HTR-8/SVneo (cell line): ENCODE measurements around the gene ZP4.
"Not testable (repeated sequence)": the region's sequence is repeated elsewhere in the genome, so short reads cannot be mapped to it uniquely, and the experiment has no call there.

ENCODE experiments used
- DNase-seq: peaks from one replicate; pipeline ENCODE4 v3.0.0; 2011; ENCODE audit warnings: low spot score, mixed read lengths; ENCODE audit not compliant: insufficient read length
- FAIRE-seq: peaks from 2 replicates; lab custom pipeline; 2011; peaks lifted over from hg19 to GRCh38; lab: Jason Lieb, UNC

ZP4 gene

DNA sequence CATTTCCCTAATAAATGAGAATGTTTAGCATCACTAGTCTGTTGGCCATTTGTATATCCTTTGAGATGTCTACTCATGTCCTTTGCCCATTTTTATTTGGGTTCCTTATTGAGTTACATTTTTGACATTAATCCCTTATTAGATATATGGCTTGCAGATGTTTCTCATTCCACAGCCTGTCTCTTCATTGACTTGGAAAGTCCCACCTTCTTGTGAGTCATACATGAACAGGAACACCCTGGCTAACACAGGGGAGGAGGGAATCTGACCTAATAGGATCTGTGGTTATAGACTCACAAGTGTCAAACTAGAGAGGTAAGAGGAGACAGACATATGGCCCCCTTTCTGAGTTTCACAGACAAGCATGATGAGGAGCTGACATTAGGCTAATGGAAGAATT lies 11.5 kb downstream of the ZP4 start:
- DNase-seq (peak; percentile 64), FAIRE-seq (peak; percentile 13)

DNA sequence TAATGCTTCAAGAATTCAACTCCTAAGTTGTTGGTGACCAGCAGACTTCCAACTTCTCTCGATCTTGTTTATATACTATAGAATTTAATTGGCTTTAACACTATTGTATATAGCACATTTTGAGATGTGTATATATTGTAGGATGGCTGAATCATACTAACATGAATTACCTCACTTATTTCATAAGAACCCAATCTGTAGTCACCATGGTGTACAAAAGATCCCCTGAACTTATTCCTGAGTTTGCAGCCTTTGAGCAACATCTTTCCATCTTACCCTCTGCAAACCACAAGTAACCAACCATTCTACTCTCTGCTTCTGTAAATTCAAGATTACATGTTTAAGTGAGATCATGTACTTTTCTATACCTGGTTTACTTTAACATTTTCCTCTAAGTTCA lies 12.3 kb downstream of the ZP4 start:
- no peak for DNase-seq
- no peak for FAIRE-seq

DNA sequence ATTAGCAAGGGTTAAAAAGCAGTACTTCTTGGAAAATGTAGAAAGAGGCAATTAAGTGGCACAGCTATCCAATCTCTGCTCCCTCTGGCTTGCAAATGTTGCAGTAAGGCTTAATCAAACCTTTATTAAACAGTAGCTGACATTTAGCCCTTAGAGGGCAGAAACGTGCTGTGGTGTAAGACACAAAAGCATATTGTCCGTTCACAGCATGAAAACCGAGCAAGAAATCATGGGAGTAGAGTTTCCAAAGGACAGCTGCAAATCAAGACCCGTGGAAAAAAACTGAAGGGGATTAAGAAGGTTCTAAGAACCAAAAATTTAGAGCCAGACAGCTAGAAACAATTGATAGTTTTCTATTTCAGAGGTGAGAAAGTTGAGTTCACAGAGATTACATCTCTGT lies 13.1 kb downstream of the ZP4 start:
- DNase-seq: no peak
- no peak for FAIRE-seq

DNA sequence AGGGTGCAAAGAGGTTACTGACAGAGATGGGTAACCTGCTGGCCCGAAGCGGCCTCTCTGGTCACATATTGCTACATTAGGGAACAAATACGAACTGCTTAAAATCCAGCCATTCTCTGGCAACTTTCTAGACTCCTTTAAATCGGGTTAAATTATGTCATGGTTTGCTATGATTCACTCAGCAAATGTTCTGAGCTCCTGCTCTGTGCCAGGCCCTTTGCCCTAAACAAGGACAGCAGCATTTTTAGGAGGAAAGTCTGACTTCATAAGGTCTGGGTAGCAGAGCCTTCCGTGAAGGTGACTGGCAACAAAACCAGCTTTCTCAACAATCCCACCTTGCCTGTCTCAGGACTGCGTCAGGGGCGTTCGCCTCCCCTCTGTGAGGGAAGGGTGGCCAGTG lies 15.4 kb downstream of the ZP4 start:
- no peak for FAIRE-seq
- DNase-seq: no peak

DNA sequence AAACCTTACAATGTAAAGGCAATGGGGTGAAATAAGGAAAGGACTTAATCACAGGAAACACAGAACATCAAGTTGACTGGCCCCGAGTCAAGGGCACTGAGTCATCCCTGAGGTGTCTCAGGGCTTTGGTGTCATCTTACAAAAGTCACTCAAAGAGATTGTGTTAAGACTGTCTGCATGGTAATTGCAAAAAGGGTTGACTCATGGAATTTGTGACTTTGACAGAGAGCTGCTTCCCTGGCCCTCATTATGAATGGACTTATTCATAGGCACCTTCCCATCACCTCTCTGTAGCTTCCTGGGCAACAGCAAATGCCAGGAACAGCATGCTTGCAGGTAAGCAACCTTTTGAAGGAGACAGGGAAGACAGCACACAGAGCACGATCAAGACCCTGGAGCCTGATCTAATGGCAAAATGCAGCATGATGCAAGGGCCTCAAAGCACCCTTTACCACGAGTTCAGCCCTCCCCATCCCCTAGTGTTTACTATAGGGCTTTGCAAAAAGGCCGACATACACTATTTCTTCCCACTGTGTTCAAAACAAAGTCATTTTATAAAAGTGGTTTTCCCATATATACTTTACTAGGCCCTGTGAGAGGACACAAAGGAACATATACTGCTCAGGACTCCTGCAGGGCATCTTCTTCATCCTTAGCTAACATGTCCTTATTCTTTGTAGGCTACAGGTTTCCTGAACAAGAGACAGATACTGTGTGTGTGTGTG lies 17.1 kb downstream of the ZP4 start:
- FAIRE-seq: peak; percentile 84
- DNase-seq: peak; percentile 84

DNA sequence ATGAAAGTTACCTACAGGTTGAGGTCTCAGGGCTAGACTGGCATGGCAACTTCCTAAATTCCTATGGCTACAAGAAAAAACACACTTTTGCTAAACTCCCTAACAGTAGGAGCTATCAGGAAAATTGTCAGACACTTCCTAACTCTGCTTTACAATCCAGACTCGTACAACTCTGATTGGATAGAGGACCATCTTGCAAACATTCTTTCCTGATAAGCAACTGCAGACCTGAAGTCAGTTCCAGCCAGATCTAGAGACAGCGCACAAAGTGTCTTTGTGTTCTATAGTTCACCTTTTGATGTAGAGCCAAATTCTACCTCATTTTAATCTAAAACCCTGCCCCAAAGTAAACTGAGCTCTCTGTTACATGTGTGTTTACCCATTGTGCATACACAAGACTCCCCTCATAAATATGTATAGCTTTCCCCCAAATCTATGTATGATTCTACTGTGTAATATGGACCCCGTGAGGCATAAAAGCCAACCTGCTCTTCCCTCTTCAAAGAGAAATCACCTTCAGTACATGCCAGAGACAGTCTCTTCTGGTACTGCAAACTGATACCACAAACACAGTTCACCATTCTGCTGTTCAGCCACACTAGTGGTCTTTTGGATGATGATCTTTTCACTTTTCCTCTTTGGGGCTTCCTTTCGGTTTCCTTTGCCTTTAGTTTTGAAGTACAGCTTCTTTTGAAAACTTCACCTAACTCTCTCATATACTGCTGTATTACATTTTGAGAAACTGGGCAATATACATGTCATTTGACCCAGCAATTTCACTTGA lies 21.7 kb downstream of the ZP4 start:
- DNase-seq (no peak), FAIRE-seq (no peak)

DNA sequence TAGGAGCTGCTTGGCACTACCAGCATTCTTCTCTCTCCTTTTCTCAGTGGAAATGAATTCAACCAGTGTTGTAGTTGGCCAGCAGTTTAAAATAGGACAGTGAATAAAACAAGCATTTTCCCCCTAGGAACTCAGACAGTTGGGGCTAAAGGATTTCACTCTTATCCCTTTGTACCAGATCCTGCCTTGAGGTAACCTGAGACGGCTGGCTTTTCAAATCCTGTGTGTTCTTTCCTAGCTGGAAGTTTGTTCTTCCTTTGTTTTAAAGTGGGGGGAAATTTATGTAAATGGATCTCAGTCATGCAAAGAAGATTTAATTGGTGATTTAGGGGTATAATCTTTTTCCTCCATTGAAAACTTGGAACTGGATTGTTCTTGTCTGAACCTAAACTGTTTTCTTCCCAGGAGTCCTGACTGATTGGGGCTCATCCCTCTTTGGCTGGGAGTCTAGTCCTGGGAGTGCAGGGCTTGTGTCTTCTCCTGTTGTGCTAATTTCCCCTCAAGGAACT lies 23.3 kb downstream of the ZP4 start:
- no peak for DNase-seq
- no peak for FAIRE-seq

DNA sequence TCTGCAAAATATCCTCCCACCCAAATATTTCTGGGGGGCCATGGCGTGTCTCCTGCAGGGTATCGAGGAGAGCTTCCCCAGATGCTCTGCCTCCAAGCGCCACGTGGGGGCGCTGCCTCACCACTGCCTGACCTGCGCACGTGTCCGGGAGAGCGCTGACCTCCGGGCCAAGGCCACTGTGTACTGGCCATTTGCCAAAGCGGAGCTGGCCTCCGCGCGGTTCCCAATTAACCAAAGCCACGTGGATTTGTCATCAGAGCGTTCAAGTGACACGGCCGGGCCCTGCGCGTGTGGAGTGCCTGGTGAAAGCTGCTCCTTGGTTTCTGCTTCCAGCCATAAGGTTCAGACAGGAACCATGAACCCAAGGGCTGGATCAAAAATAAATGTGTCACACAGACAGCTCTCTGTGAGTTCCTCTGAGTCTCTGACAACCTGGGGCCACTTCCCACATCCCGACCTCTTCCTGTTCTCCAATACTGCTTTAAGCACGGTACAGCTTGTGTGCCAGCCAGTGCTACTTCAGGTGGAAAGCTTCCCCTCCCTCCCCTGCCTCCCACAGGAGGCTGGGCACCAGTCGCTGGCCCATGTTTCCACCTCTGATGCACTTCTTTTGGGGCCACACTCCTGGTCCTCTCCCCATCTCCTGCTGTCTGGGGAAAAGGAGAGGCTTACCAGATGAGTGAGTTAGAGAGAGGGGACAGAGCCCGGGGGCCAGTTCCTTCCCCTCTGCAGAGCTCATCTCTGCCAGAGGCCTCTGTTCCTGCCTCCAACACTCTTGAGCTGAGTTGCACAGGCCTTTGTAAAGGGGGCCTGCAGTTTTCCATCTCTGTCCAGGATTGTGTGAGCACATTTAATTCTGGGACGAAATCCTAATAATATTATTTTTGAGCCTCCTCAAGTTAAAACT lies 26.1 kb downstream of the ZP4 start:
- DNase-seq: peak; percentile 57

DNA sequence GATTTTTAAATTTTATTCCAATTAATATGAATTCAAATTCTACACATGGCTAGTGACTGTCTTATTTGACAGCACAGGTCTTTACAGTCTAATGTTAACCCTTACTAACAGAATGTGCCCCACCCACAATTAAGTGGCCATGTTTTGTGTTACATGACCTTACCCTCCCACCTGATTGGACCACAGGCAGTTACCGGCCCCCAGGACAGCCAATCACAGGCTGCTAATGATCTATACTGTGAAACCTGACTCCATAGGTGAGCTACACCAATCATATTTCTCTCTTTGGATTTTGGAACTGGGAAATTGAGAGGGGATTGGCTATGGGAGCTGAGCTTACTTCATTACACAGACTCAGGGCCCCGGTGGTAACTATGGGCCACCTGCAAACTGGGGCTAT lies 27.5 kb downstream of the ZP4 start:
- DNase-seq: no peak
- no peak for FAIRE-seq

More for the DNA sequence above, 26.1 kb downstream of the ZP4 start:
- peak; percentile 16 for FAIRE-seq

DNA sequence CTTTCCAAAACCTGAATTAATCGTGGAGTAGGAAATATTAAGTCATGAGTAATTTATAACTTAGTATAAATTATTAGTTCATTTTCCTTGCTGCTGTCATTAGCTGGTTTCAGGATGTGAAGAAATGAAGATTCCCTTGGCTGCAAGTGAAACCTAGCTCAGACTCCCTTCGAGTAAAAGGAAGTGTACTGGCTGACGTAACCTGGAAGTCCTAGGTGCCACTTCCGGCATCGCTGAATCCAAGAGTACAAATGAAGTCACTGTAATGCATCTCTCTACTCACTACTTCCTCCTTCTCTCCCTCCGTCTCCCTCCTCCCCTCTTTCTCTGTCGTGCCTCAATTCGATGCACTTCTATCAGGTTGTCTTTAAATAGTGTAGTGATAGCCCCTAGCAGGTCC lies 28.8 kb downstream of the ZP4 start:
- no peak for FAIRE-seq
- DNase-seq: no peak

DNA sequence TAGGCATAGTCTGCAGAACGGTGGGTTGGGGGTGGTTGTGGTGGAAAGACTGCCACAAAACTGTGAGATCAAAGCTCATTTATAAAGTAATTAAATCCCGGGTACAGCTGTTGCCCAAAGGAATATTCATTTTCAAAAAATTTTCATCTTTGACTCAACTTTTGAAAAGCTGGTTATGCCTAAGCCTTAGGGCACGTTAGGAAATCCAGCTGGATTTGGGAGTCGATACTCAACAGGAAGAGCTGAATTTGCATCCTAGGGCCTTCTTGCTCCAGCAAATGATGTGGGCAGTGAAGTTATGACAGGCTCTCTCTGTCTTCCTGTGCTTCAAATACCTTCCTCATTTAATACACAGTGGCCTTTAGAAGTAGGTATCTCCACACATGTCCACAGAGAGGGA lies 31.7 kb downstream of the ZP4 start:
- DNase-seq (no peak), FAIRE-seq (no peak)

DNA sequence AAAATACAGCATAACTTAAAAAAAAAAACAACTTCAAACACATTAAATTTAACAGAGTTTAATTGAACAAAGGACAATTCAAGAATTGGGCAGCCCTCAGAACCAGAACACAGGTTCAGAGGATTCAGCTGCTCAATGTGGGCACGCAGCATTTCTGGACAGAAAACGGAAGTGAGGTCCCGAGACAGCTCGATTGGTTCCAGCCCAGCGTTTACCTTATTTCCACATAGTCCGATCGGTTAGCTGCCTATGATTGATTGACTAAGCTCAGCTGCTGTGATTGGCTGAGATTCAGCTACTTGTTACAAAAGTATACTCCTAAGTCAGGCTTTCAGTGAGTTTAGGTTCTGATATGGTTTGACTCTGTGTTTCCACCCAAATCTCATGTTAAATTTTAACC lies 33.3 kb downstream of the ZP4 start:
- no peak for DNase-seq
- FAIRE-seq: no peak

DNA sequence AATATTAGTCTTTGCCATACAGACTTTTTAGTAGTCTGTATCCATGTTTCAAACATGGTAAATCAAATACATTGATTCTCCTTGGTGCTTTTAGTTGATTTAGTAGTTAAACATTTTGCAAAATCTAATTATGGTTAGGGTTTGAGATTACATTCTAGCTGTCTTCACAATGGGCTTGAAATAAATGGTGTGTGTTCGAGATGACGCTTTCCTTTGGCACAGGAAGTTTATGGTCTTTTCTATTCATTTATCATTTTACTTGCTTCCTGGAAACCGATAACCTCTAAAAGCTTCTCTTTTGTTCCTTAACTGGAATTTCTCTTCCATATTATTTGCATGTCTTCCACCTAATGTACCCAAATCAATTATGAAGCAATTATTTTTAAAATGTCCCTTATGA lies 38.4 kb downstream of the ZP4 start:
- no peak for DNase-seq
- FAIRE-seq: no peak

DNA sequence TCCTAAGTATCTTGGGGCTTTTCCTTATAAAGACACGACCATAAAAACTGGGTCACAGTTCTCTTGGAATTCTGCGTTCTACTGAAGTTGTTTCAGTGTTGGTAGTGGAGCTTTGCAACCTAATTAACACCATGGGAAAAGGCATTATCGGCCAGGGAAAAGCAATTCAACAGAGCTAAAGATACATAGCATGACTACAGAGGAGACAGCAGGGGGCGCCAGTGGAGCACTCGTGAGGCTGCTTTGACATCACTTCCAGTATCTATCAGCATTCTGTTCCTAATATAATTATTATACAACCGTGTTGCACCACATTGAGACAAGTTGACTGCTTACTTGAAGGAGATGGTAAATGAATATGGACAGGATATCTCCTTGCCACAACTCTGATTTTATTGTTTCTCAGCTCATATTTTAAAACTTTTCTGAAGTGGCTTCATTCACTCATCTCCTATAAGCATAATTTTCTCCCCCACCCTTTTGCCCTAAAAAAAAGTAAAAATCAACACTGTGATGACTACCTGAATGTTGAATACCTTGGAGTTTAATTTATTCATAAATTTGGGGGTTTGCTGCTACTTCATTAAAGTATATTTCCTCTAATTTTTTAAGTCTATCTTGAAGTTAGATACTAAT lies 39.4 kb downstream of the ZP4 start:
- DNase-seq (peak; percentile 60), FAIRE-seq (no peak)

DNA sequence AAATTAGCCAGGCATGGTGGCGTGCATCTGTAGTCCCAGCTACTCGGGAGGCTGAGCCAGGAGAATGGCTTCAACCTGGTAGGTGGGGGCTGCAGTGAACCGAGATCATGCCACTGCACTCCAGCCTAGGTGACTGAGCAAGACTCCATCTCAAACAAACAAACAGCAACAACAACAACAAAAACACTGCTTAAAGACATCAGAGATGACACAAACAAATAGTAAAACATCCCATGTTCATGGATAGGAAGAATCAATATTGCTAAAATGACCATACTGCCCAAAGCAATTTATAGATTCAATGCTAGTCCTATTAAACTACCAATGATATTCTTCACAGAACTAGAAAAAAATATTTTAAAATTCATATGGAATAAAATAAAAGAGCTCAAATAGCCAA lies 47.2 kb downstream of the ZP4 start:
- not testable (repeated sequence) for FAIRE-seq

DNA sequence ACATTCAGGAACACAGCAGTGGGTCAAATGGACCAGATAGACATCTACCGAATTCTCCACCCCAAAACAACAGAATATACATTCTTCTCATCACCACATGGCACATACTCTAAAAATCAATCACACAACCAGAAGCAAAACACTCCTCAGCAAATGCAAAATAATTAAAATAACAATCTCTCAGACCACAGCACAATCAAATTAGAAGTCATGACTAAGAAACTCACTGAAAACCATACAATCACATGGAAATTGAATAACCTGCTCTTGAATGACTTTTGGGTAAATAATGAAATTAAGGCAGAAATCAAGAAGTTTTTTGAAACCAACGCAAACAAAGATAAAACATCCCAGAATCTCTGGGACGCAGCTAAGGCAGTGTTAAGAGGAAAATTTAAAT lies 49.2 kb downstream of the ZP4 start:
- DNase-seq: no peak
- FAIRE-seq: no peak

More for the DNA sequence above, 47.2 kb downstream of the ZP4 start:
- not testable (repeated sequence) for DNase-seq

DNA sequence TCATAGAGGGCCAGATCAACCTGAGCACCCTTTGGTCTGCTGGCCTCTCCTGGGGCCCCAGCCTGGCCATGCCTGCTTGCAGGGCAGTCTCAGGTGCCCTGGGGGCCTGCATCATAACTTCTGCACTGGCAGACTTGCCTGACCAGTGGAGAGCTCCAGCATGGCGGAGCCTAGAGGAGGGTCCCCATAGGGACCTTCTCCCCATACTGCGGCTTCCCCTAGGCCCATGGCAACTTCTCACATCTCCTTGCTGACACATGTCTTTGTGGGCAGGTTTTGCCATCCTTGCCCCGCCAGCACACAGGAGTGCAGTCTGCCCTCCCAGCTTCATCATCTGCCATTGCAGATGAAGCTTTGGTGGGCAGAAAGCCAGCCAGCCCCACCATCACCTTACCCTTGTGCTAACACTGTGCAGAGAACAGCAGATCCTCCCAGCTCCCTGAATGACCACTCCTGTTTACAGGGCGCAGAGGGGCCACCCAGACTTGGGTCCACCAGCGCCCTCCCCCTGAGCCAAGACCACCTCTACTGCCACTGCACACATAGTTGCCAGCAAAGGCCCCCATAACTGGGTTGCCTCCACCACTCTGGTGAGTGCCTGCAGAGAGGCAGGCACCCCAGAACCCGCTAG lies 51.7 kb downstream of the ZP4 start:
- no peak for DNase-seq
- FAIRE-seq: no peak

DNA sequence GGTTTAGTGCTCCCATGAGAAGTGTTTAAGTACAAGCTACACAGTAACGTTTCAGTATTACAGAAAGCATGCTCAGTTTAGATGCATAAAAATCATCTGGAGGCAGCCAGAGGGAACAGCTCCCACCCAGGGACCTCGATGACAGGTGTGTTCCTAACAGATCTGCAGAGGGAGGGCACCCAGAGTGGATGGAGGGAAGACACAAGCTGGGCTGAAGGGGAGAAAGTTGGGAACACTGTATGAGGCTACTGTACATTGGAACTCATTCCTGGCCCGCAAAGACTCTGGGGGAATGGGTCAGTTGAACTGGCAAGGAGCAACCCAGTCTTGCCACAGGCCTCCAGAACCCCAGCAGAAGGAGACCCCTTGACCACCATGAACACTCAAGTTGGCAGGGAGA lies 52.4 kb downstream of the ZP4 start:
- no peak for FAIRE-seq

DNA sequence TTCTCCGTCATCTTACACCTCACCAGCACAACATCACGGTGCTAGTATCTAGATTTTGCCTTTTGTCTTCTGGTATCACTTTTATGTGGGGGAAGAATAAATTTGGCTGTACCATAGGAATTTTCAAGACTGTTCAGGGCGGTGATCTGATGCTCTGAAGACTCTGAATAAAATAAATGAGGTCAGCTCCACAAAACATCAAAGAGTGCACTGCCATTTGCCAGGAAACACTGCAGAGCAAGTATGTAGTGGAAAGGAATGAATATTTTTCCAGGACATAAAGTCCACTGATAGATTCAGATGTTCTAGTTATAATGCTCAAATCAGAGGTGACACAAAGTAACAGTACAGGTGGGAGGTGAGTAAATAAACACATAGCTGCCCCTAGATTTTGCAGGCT lies 56.3 kb downstream of the ZP4 start:
- FAIRE-seq (no peak), DNase-seq (no peak)

More for the DNA sequence above, 52.4 kb downstream of the ZP4 start:
- no peak for DNase-seq

DNA sequence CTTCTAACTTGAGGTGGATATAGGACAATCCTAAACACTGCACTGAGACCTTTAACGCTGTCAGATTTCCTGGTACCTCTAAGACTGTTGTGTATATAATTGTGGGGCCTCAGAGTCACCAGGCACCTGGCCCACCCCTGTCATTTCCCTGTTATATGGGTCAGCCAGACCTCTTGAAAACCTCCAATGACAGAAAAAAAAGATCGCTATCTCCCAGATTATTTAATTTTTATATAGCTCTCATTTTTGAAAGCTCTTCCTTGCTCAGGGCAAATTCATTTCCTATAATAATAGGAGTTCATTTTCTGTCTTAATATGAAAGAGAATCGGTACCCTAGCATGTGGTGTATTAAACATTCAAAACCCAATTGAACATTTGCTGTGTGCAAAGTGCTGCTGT lies 56.7 kb downstream of the ZP4 start:
- FAIRE-seq (no peak), DNase-seq (no peak)
